LNCaP clone FGC (cell line): ENCODE measurements around the gene CAMK2N1.

Experiments
- DNase-seq: peaks from one replicate; pipeline ENCODE4 v3.0.0-alpha.2; 2011; ENCODE audit warnings: low read depth
- H3K4me3 ChIP-seq: 2 replicates; pipeline ENCODE4 v1.5.1; 2011; ENCODE audit warnings: mild to moderate bottlenecking, low read depth, low read length, control low read depth
- TF ChIP-seq, protein P1 (sequence below): IDR thresholded peaks from 2 replicates; pipeline ENCODE4 v1.5.1; 2012; ENCODE audit warnings: mild to moderate bottlenecking; ENCODE audit not compliant: control insufficient read depth, insufficient read depth; ENCODE audit errors: extremely low read depth

The CAMK2N1 gene

DNA sequence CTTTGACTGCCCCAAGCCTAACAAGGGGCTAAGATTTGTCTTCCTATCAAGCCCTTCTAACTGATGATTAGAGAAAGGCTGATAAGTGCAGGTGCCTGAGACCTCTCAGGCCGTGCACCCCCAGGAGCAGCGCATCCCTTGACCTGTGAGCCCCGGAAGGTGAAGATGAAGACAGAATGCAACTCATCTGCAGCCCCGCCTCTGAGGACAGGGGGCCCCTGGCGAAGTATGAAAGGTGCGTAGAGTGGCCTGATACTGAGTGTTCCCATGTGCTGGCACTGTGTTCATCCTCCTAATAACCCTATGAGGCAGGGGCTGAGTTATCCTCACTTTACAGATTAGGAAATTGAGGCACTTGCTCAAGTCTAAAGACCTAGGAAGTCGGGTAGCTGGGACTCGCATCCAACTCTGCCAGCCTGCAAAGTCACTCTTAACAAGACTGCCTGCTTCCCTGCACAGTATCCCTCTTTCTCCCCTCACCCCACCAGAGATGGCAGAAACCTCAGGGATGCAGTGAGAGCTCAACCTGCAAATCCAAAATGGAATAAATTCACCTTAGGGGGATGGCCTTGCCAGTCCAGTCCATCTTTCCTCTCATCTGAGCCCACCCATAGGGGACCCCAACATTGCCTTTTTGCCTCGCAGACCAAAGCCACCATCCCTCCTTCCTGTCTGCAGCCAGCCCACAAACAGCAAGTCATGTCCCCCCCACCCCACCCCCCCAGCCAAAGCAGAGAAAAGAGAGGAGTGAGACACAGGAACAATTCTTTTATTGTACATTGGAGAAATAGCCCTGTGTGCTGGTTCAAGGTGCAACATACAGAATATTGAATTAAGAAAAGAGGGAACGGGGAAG is 4.1 kb downstream of the CAMK2N1 start:
- no peak overlapping the region for H3K4me3 ChIP-seq
- DNase-seq = no peak
- TF ChIP-seq, protein P1, sequence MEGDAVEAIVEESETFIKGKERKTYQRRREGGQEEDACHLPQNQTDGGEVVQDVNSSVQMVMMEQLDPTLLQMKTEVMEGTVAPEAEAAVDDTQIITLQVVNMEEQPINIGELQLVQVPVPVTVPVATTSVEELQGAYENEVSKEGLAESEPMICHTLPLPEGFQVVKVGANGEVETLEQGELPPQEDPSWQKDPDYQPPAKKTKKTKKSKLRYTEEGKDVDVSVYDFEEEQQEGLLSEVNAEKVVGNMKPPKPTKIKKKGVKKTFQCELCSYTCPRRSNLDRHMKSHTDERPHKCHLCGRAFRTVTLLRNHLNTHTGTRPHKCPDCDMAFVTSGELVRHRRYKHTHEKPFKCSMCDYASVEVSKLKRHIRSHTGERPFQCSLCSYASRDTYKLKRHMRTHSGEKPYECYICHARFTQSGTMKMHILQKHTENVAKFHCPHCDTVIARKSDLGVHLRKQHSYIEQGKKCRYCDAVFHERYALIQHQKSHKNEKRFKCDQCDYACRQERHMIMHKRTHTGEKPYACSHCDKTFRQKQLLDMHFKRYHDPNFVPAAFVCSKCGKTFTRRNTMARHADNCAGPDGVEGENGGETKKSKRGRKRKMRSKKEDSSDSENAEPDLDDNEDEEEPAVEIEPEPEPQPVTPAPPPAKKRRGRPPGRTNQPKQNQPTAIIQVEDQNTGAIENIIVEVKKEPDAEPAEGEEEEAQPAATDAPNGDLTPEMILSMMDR = no peak

DNA sequence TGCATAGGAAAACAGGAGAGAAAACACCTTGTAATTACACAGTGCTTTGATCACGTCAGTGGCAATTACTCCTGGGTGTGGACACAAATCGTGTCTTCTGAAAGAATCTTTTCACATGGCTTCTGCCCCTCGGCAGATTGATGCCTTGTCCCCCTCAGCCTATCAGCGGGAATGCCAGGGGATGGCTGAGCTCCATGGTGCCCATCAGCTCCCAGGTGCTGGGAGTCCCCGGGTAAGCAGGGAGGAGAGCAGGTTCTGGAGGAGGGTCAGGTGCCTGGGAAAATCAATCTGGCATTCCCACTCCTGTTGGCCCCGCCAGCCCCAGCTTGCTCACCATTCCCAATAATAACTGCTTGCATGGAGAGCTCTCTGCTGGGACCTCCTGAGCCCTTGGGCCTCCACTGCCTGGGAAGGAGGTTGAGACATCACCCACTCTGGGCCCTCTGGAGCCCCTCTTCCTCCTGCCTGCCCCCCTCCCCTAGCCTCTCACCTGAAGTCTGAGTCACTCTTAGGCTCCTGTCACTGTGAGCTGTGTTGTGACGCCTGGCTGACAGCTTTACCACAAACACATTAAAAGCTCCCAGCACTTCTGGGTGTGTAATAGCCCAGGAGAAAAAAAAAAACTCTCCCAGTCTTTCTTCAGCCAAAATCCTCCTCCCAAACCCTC is 4.9 kb downstream of the CAMK2N1 start:
- TF ChIP-seq, protein P1 = no peak
- no peak for DNase-seq
- no peak overlapping the region for H3K4me3 ChIP-seq

- no peak overlapping the region for H3K4me3 ChIP-seq
- TF ChIP-seq, protein P1 = no peak
- no peak for DNase-seq
Measured at GRCh38 chr1:20480243-20480944, 5.6 kb downstream of the CAMK2N1 start.

- TF ChIP-seq, protein P1 = no peak
- H3K4me3 ChIP-seq = no peak overlapping the region
- DNase-seq = no peak
Measured at GRCh38 chr1:20479840-20480239, 6.2 kb downstream of the CAMK2N1 start.

GRCh38 chr1:20478057-20478635 is 7.9 kb downstream of the CAMK2N1 start:
- no peak for DNase-seq
- H3K4me3 ChIP-seq = no peak overlapping the region
- TF ChIP-seq, protein P1 = no peak

- no peak overlapping the region for H3K4me3 ChIP-seq
- TF ChIP-seq, protein P1 = no peak
- DNase-seq = no peak
Measured at GRCh38 chr1:20477348-20478056, 8.5 kb downstream of the CAMK2N1 start.
